Astrocyte (in vitro differentiated cells and primary cell): ENCODE measurements around the gene C9orf153. TPM values are rescaled to one million over a fixed set of nuclear protein-coding genes. Genes with fewer than 3 reads are reported as not detected.

ENCODE experiments used
- DNase-seq: peaks from one replicate; pipeline ENCODE4 v3.0.0-alpha.2; 2010; ENCODE audit warnings: low read depth
- FAIRE-seq: peaks from 2 replicates; lab custom pipeline; 2011; peaks lifted over from hg19 to GRCh38; lab: Jason Lieb, UNC
- H2AFZ ChIP-seq: 2 replicates; pipeline ENCODE4 v1.6.0; 2012; ENCODE audit warnings: low read depth, low read length, inconsistent platforms
- H3K27ac ChIP-seq: 2 replicates; pipeline ENCODE4 v1.5.1; 2011; ENCODE audit warnings: low read depth, low read length, inconsistent platforms
- H3K27me3 ChIP-seq: 2 replicates; pipeline ENCODE4 v1.6.0; 2011; ENCODE audit warnings: low read length, inconsistent platforms; ENCODE audit not compliant: insufficient read depth
- H3K36me3 ChIP-seq: 2 replicates; pipeline ENCODE4 v1.5.1; 2011; ENCODE audit warnings: low read length, inconsistent platforms; ENCODE audit not compliant: insufficient read depth
- H3K4me1 ChIP-seq: 2 replicates; pipeline ENCODE4 v1.5.1; 2011; ENCODE audit warnings: low read length, inconsistent platforms; ENCODE audit not compliant: insufficient read depth
- H3K4me2 ChIP-seq: 2 replicates; pipeline ENCODE4 v1.6.0; 2012; ENCODE audit warnings: low read length, inconsistent platforms
- H3K4me3 ChIP-seq: 2 replicates; pipeline ENCODE4 v1.5.1; 2011; ENCODE audit warnings: low read depth, mild to moderate bottlenecking, low read length, inconsistent platforms; ENCODE audit not compliant: insufficient read depth
- H3K79me2 ChIP-seq: 2 replicates; pipeline ENCODE4 v1.6.0; 2012; ENCODE audit warnings: mild to moderate bottlenecking, low read length, inconsistent platforms; ENCODE audit not compliant: insufficient read depth
- H3K9ac ChIP-seq: 2 replicates; pipeline ENCODE4 v1.6.0; 2012; ENCODE audit warnings: mild to moderate bottlenecking, low read length, inconsistent platforms
- H3K9me3 ChIP-seq: 2 replicates; pipeline ENCODE4 v1.5.1; 2012; ENCODE audit warnings: low read depth, mild to moderate bottlenecking, low read length, inconsistent platforms; ENCODE audit not compliant: insufficient read depth
- H4K20me1 ChIP-seq: 2 replicates; pipeline ENCODE4 v1.6.0; 2012; ENCODE audit warnings: low read length, inconsistent platforms; ENCODE audit not compliant: insufficient read depth
- H3K27ac Mint-ChIP-seq: one replicate; pipeline ENCODE4 v1.8.0; 2021; ENCODE audit warnings: mild to moderate bottlenecking, mixed read lengths; ENCODE audit not compliant: unreplicated experiment
- H3K27me3 Mint-ChIP-seq: one replicate; pipeline ENCODE4 v1.8.0; 2021; ENCODE audit warnings: low read depth, mixed read lengths; ENCODE audit not compliant: unreplicated experiment
- H3K36me3 Mint-ChIP-seq: one replicate; pipeline ENCODE4 v1.8.0; 2021; ENCODE audit warnings: low read depth, mixed read lengths; ENCODE audit not compliant: unreplicated experiment
- H3K4me1 Mint-ChIP-seq: one replicate; pipeline ENCODE4 v1.8.0; 2021; ENCODE audit warnings: low read depth, mixed read lengths; ENCODE audit not compliant: unreplicated experiment
- H3K4me3 Mint-ChIP-seq: one replicate; pipeline ENCODE4 v1.8.0; 2021; ENCODE audit warnings: mild to moderate bottlenecking, moderate library complexity, mixed read lengths; ENCODE audit not compliant: unreplicated experiment
- H3K9me3 Mint-ChIP-seq: one replicate; pipeline ENCODE4 v1.8.0; 2021; ENCODE audit warnings: mild to moderate bottlenecking, mixed read lengths; ENCODE audit not compliant: unreplicated experiment
- CTCF ChIP-seq: IDR thresholded peaks from 2 replicates; pipeline ENCODE4 v1.5.1; 2011; ENCODE audit warnings: low read depth, mild to moderate bottlenecking, inconsistent platforms, low read length, moderate library complexity; ENCODE audit not compliant: insufficient read depth
- EZH2 ChIP-seq: IDR thresholded peaks from 2 replicates; pipeline ENCODE4 v1.6.1; 2012; ENCODE audit warnings: mild to moderate bottlenecking, low read length, inconsistent platforms; ENCODE audit not compliant: insufficient read depth
- total RNA-seq: library from RNA; stranded (reverse); gene quantifications from 2 replicates; pipeline ENCODE4 v1.2.1, GENCODE V29; 2021

The C9orf153 gene
- total RNA-seq, 1 donor from 2014 or later, result not detected

- peak overlapping the region; percentile 95 for H3K27ac ChIP-seq
- H3K27ac Mint-ChIP-seq, result peak overlapping the region; percentile 97
Observed at GRCh38 chr9:86282979-86283535, 23.6 kb upstream of the C9orf153 start.

GRCh38 chr9:86282077-86282978 lies 22.9 kb upstream of the C9orf153 start, which contains the start of gene ISCA1:
Gene ISCA1, minus strand, starts transcription at chr9:86282538. Its CDS starts 80 bp downstream, at chr9:86282458.
- Histone ChIP-seq H3K79me2 (peaks cover 46% of the 10 kb centered on the region), H3K4me1 (peaks cover 12% of the 10 kb centered on the region), H3K9ac (peak within 1 kb of the TSS; percentile 97), H4K20me1 (peaks cover 25% of the 10 kb centered on the region), H3K9me3 (no peaks in the 10 kb centered on the region), H3K27ac (peak within 1 kb of the TSS; percentile 95), H2AFZ (peak within 1 kb of the TSS; percentile 86), H3K4me2 (peak within 1 kb of the TSS; percentile 89), H3K4me3 (peak within 1 kb of the TSS; percentile 90), H3K27me3 (no peaks in the 10 kb centered on the region), H3K36me3 (peaks cover 7% of the 10 kb centered on the region)
- peak within 1 kb of the TSS; percentile 94 for H3K4me3 Mint-ChIP-seq
- H3K4me1 Mint-ChIP-seq, result peaks cover 11% of the 10 kb centered on the region
- peak; percentile 76 for DNase-seq
- no peaks in the 10 kb centered on the region for H3K27me3 Mint-ChIP-seq
- H3K36me3 Mint-ChIP-seq, result peaks cover 3% of the 10 kb centered on the region
- no peak for TF ChIP-seq CTCF
- no peak for TF ChIP-seq EZH2
- H3K27ac Mint-ChIP-seq, result peak within 1 kb of the TSS; percentile 97
- FAIRE-seq, result no peak
- no peaks in the 10 kb centered on the region for H3K9me3 Mint-ChIP-seq

More at GRCh38 chr9:86282979-86283535, 23.6 kb upstream of the C9orf153 start:
- DNase-seq (peak; percentile 89), FAIRE-seq (no peak)
- Histone ChIP-seq H4K20me1 (peaks cover 20% of the 10 kb centered on the region), H3K4me1 (peaks cover 12% of the 10 kb centered on the region), H3K9ac (peak overlapping the region; percentile 97), H3K4me2 (peak overlapping the region; percentile 89), H3K27me3 (no peaks in the 10 kb centered on the region), H3K9me3 (no peaks in the 10 kb centered on the region), H3K36me3 (peaks cover 7% of the 10 kb centered on the region), H2AFZ (peak overlapping the region; percentile 75), H3K79me2 (peaks cover 40% of the 10 kb centered on the region), H3K4me3 (peak overlapping the region; percentile 90)
- Mint-ChIP-seq H3K9me3 (no peaks in the 10 kb centered on the region), H3K4me1 (peaks cover 13% of the 10 kb centered on the region), H3K27me3 (no peaks in the 10 kb centered on the region), H3K36me3 (peaks cover 3% of the 10 kb centered on the region), H3K4me3 (peak overlapping the region; percentile 92)
- no peak for TF ChIP-seq EZH2
- no peak for TF ChIP-seq CTCF
